ENCODE results near the gene BANF2. TPM values are rescaled to one million over a fixed set of nuclear protein-coding genes. Genes with fewer than 3 reads are reported as not detected.
"Not testable (repeated sequence)": the region's sequence is repeated elsewhere in the genome, so short reads cannot be mapped to it uniquely, and the experiment has no call there.

Gene BANF2
- total RNA-seq, 1 experiment from 2014 or later: not detected

DNA sequence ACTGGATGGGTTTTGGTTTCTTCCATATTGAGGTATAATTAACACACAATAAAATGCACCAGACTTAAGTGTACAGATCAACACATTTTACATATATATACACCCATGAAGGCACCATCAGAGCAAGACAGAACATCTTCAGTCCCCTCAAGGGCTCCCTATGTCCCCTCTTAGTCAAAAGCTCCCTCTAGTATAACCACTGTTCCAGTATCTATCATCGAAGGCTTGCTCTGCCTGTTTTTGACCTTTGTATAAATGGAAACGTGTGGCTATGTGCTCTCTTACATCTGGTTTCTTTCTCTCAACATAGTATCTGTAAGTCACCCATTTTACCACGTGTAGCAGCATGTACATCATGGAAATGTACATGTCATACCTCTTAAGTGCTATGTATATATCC lies 66.5 kb downstream of the BANF2 start:
- Histone ChIP-seq H3K27ac (ENCODE audit: low read depth, low read length, poor library complexity, severe bottlenecking) (no peak overlapping the region), H3K4me3 (ENCODE audit: low read depth, low read length, poor library complexity, severe bottlenecking) (no peak overlapping the region), H3K36me3 (ENCODE audit: insufficient read depth, low read length, poor library complexity, severe bottlenecking) (no peaks in the 10 kb centered on the region), H3K4me1 (ENCODE audit: insufficient read depth, low read length, poor library complexity, severe bottlenecking) (no peaks in the 10 kb centered on the region), H3K27me3 (replicated peaks; ENCODE audit: insufficient read depth, low read depth, low read length, poor library complexity) (no peaks in the 10 kb centered on the region), H3K9me3 (ENCODE audit: low read depth, low read length, poor library complexity, severe bottlenecking) (no peaks in the 10 kb centered on the region)
- no peak for DNase-seq (ENCODE audit: low spot score)
- no TSS peak for BruUV-seq (replicated peaks)
- POLR2A ChIA-PET (ENCODE audit: low non-redundant PET): no interaction called here
- CTCF ChIA-PET: no interaction called here
- intact Hi-C loops (cut with micrococcal nuclease; ENCODE audit: unreplicated experiment): no loop called here
- no peak for TF ChIP-seq EZH2 (IDR thresholded peaks at IDR 0.05; ENCODE audit: borderline replicate concordance, low read depth, low read length, poor library complexity, severe bottlenecking)
- TF ChIP-seq, protein P1, sequence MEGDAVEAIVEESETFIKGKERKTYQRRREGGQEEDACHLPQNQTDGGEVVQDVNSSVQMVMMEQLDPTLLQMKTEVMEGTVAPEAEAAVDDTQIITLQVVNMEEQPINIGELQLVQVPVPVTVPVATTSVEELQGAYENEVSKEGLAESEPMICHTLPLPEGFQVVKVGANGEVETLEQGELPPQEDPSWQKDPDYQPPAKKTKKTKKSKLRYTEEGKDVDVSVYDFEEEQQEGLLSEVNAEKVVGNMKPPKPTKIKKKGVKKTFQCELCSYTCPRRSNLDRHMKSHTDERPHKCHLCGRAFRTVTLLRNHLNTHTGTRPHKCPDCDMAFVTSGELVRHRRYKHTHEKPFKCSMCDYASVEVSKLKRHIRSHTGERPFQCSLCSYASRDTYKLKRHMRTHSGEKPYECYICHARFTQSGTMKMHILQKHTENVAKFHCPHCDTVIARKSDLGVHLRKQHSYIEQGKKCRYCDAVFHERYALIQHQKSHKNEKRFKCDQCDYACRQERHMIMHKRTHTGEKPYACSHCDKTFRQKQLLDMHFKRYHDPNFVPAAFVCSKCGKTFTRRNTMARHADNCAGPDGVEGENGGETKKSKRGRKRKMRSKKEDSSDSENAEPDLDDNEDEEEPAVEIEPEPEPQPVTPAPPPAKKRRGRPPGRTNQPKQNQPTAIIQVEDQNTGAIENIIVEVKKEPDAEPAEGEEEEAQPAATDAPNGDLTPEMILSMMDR (conservative IDR thresholded peaks at IDR 0.05; ENCODE audit: low read depth, low read length): no peak

DNA sequence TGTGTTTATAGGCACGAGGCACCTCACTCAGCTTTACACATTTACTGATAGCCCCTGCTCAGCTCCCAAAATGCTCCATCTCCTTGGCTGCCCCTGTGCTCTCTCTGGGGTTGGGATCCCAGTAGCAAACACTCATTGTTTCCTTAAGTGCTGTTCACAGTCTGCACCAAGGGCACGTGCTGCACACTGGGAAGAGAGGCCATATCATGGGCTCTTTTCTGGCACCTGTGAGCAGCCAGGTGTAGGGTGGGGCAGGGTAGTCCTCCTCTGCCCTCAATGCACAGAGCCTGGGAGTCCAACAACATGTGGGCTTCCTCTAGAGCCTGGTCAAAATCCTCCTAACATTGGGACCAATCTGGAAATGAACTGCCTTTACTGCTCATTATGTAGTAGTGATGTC lies 67.9 kb downstream of the BANF2 start:
- Histone ChIP-seq H3K4me1 (ENCODE audit: insufficient read depth, low read length, poor library complexity, severe bottlenecking) (no peaks in the 10 kb centered on the region), H3K27me3 (replicated peaks; ENCODE audit: insufficient read depth, low read depth, low read length, poor library complexity) (no peaks in the 10 kb centered on the region), H3K9me3 (ENCODE audit: low read depth, low read length, poor library complexity, severe bottlenecking) (no peaks in the 10 kb centered on the region), H3K36me3 (ENCODE audit: insufficient read depth, low read length, poor library complexity, severe bottlenecking) (no peaks in the 10 kb centered on the region), H3K27ac (ENCODE audit: low read depth, low read length, poor library complexity, severe bottlenecking) (no peak overlapping the region), H3K4me3 (ENCODE audit: low read depth, low read length, poor library complexity, severe bottlenecking) (no peak overlapping the region)
- ChIA-PET CTCF (no interaction called here), POLR2A (ENCODE audit: low non-redundant PET) (no interaction called here)
- DNase-seq (ENCODE audit: low spot score): no peak
- no peak for TF ChIP-seq EZH2 (IDR thresholded peaks at IDR 0.05; ENCODE audit: borderline replicate concordance, low read depth, low read length, poor library complexity, severe bottlenecking)
- TF ChIP-seq, protein P1 (conservative IDR thresholded peaks at IDR 0.05; ENCODE audit: low read depth, low read length): no peak
- intact Hi-C loops (cut with micrococcal nuclease; ENCODE audit: unreplicated experiment): no loop called here
- no TSS peak for BruUV-seq (replicated peaks)

DNA sequence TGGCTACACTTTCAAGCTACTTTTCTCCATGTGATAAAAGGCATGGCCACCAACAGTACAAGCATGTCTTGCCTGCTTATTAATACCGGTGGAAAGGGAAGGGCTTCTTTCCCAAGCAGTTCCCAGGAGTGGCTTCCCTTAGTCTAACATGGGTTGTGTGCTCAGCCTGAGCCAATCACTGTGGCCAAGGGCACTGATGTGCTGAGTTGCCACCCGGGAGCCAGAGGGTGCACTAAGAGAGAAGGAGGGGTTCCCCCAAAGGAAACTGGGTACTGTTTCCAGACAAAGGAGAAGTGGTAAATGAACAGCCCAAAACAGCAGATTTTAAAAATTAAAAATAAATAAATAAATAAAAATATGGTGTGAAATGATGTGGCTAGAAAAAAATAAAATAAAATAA lies 68.5 kb downstream of the BANF2 start:
- H3K27ac ChIP-seq (ENCODE audit: low read depth, low read length, poor library complexity, severe bottlenecking): no peak overlapping the region
- no peaks in the 10 kb centered on the region for H3K9me3 ChIP-seq (ENCODE audit: low read depth, low read length, poor library complexity, severe bottlenecking)
- H3K27me3 ChIP-seq (replicated peaks; ENCODE audit: insufficient read depth, low read depth, low read length, poor library complexity): no peaks in the 10 kb centered on the region
- no peak for DNase-seq (ENCODE audit: low spot score)
- H3K4me3 ChIP-seq (ENCODE audit: low read depth, low read length, poor library complexity, severe bottlenecking): no peak overlapping the region
- TF ChIP-seq, protein P1 (conservative IDR thresholded peaks at IDR 0.05; ENCODE audit: low read depth, low read length): no peak
- TF ChIP-seq EZH2 (IDR thresholded peaks at IDR 0.05; ENCODE audit: borderline replicate concordance, low read depth, low read length, poor library complexity, severe bottlenecking): no peak
- no peaks in the 10 kb centered on the region for H3K4me1 ChIP-seq (ENCODE audit: insufficient read depth, low read length, poor library complexity, severe bottlenecking)
- POLR2A ChIA-PET (ENCODE audit: low non-redundant PET): no interaction called here
- CTCF ChIA-PET: no interaction called here
- no TSS peak for BruUV-seq (replicated peaks)
- intact Hi-C loops (cut with micrococcal nuclease; ENCODE audit: unreplicated experiment): no loop called here
- H3K36me3 ChIP-seq (ENCODE audit: insufficient read depth, low read length, poor library complexity, severe bottlenecking): no peaks in the 10 kb centered on the region

DNA sequence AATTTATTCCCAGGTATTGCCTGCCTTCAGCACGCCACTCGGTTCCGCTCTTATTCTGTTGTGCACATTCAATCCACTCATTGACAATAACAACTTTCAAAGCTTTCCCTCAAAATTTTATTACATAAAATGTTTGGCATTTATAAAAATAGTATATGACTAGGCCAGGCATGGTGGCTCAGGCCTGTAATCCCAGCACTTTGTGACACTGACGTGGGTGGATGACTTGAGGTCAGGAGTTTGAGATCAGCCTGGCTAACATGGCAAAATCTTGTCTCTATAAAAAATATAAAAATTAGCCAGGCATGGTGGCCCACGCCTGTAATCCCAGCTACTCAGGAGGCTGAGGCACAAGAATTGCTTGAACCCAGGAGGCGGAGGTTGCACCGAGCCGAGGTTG lies 70.0 kb downstream of the BANF2 start:
- POLR2A ChIA-PET (ENCODE audit: low non-redundant PET); H3K27me3 ChIP-seq (replicated peaks; ENCODE audit: insufficient read depth, low read depth, low read length, poor library complexity); BruUV-seq (replicated peaks); DNase-seq (ENCODE audit: low spot score); H3K4me1 ChIP-seq (ENCODE audit: insufficient read depth, low read length, poor library complexity, severe bottlenecking); H3K9me3 ChIP-seq (ENCODE audit: low read depth, low read length, poor library complexity, severe bottlenecking); H3K27ac ChIP-seq (ENCODE audit: low read depth, low read length, poor library complexity, severe bottlenecking); H3K4me3 ChIP-seq (ENCODE audit: low read depth, low read length, poor library complexity, severe bottlenecking); CTCF ChIA-PET; intact Hi-C loops (cut with micrococcal nuclease; ENCODE audit: unreplicated experiment); H3K36me3 ChIP-seq (ENCODE audit: insufficient read depth, low read length, poor library complexity, severe bottlenecking): not testable (repeated sequence)
